Measurements from ENCODE around the gene METTL26. TPM values are rescaled to one million over a fixed set of nuclear protein-coding genes. Genes with fewer than 3 reads are reported as not detected.

Gene METTL26
- total RNA-seq, 3 donors from 2014 or later: 40.3 to 52.4 (median 50.0) TPM

- intact Hi-C loops (cut with DNase I, micrococcal nuclease): no loop called here
- peak; percentile 72 for ATAC-seq
- peak; percentile 95 to 97 (median 97) for DNase-seq
- Histone ChIP-seq H3K36me3 (ENCODE audit: low read depth) (no peaks in the 10 kb centered on the region), H3K4me3 (peak within 1 kb of the TSS; percentile 25), H3K9me3 (no peaks in the 10 kb centered on the region), H3K4me1 (ENCODE audit: low read depth) (peaks cover 50% of the 10 kb centered on the region)
- no peak for TF ChIP-seq CTCF (IDR thresholded peaks at IDR 0.05)
These were observed 12.9 kb upstream of the METTL26 start, which contains the start of gene WDR90 for GRCh38 chr16:648781-649589. WDR90 (plus strand) TSS chr16:649365; CDS start chr16:649417, 52 bp downstream.

GRCh38 chr16:648071-648780 lies 12.1 kb upstream of the METTL26 start:
- peaks cover 55% of the 10 kb centered on the region for H3K4me1 ChIP-seq (ENCODE audit: low read depth)
- ATAC-seq (peak; percentile 55), DNase-seq (peak; percentile 88 to 90 (median 89))
- H3K9me3 ChIP-seq: no peaks in the 10 kb centered on the region
- H3K4me3 ChIP-seq: peak overlapping the region; percentile 25
- H3K36me3 ChIP-seq (ENCODE audit: low read depth): no peaks in the 10 kb centered on the region
- TF ChIP-seq CTCF (IDR thresholded peaks at IDR 0.05): no peak
- intact Hi-C loops (cut with DNase I, micrococcal nuclease): no loop called here

GRCh38 chr16:647173-647902 lies 11.2 kb upstream of the METTL26 start:
- ATAC-seq (peak; percentile 33), DNase-seq (peak in 2 of 3 donors; percentile 54 to 64)
- H3K4me1 ChIP-seq (ENCODE audit: low read depth): peaks cover 60% of the 10 kb centered on the region
- no peaks in the 10 kb centered on the region for H3K9me3 ChIP-seq
- no peak overlapping the region for H3K4me3 ChIP-seq
- no peaks in the 10 kb centered on the region for H3K36me3 ChIP-seq (ENCODE audit: low read depth)
- intact Hi-C loops (cut with DNase I, micrococcal nuclease): no loop called here
- no peak for TF ChIP-seq CTCF (IDR thresholded peaks at IDR 0.05)

GRCh38 chr16:646679-647172 lies 10.6 kb upstream of the METTL26 start:
- TF ChIP-seq CTCF (IDR thresholded peaks at IDR 0.05): no peak
- H3K4me1 ChIP-seq (ENCODE audit: low read depth): peaks cover 60% of the 10 kb centered on the region
- no peaks in the 10 kb centered on the region for H3K9me3 ChIP-seq
- ATAC-seq: no peak
- H3K4me3 ChIP-seq: no peak overlapping the region
- peaks cover under 1% of the 10 kb centered on the region for H3K36me3 ChIP-seq (ENCODE audit: low read depth)
- no peak for DNase-seq
- intact Hi-C loops (cut with DNase I, micrococcal nuclease): no loop called here

Measured in mucosa of descending colon (tissue), 3 donors.